GM12878 (cell line): ENCODE measurements around the gene TMC4. TPM values are rescaled to one million over a fixed set of nuclear protein-coding genes. Genes with fewer than 3 reads are reported as not detected.

Experiments used
- ATAC-seq: fragments of 200-7000 bp; cut with Tn5 transposase; 3 replicates; pipeline ENCODE4 v1.9.1; 2020; ENCODE audit warnings: mild to moderate bottlenecking, moderate library complexity
- BruUV-seq: library from RNA; stranded (reverse); fragments of 400-500 nt; replicated peaks from 2 replicates; lab custom pipeline; 2021; lab: Mats Ljungman, UMichigan
- CTCF ChIA-PET: fragments of 300-600 bp; sonication (Branson Sonifier 250); formaldehyde crosslinking; extraction: SDS; loops from one replicate; lab custom pipeline; 2021; ENCODE audit warnings: inconsistent platforms; lab: Yijun Ruan, JAX
- POLR2A ChIA-PET: fragments of 350-600 bp; formaldehyde crosslinking; extraction: SDS; loops from one replicate; lab custom pipeline; 2021; ENCODE audit warnings: inconsistent platforms; lab: Charles Lee
- RAD21 ChIA-PET: fragments of 300-600 bp; sonication (Branson Sonifier 250); formaldehyde crosslinking; loops from one replicate; lab custom pipeline; 2023; ENCODE audit warnings: antibody characterized with exemption; ENCODE audit not compliant: unreplicated experiment; lab: Charles Lee
- SMC1A ChIA-PET: fragments of 300-600 bp; sonication (Branson Sonifier 250); formaldehyde crosslinking; loops from one replicate; lab custom pipeline; 2023; ENCODE audit not compliant: unreplicated experiment, uncharacterized antibody; lab: Charles Lee
- DNase-seq: peaks from one replicate; pipeline ENCODE4 v3.0.0-alpha.2; 2011; ENCODE audit warnings: low read depth, low spot score
- FAIRE-seq: peaks from 3 replicates; lab custom pipeline; 2011; peaks lifted over from hg19 to GRCh38; lab: Jason Lieb, UNC
- H2AFZ ChIP-seq: 2 replicates; pipeline ENCODE4 v1.6.0; 2011; ENCODE audit warnings: low read depth, low read length, control low read depth; ENCODE audit not compliant: control insufficient read depth
- H3K27ac ChIP-seq: 2 replicates; pipeline ENCODE4 v1.5.1; 2011; ENCODE audit warnings: control low read depth; ENCODE audit not compliant: control insufficient read depth, insufficient read depth
- H3K27me3 ChIP-seq, 2 experiments: replicated peaks in 1 of 2; 2 replicates each; pipeline versions ENCODE4 v1.6.0 to v1.6.1; 2011; ENCODE audit warnings: low read length in 1 of 2; ENCODE audit not compliant: control insufficient read depth in 2 of 2, insufficient read depth in 2 of 2
- H3K36me3 ChIP-seq, 2 experiments: 2 replicates each; pipeline ENCODE4 v1.5.1; 2011; ENCODE audit warnings: low read length in 1 of 2; ENCODE audit not compliant: control insufficient read depth in 2 of 2, insufficient read depth in 2 of 2
- H3K4me1 ChIP-seq: 2 replicates; pipeline ENCODE4 v1.6.1; 2011; ENCODE audit warnings: mild to moderate bottlenecking, low read length, moderate library complexity, mixed read lengths; ENCODE audit not compliant: control insufficient read depth, insufficient read depth
- H3K4me2 ChIP-seq: 2 replicates; pipeline ENCODE4 v1.6.0; 2011; ENCODE audit warnings: control low read depth; ENCODE audit not compliant: control insufficient read depth, insufficient read depth
- H3K4me3 ChIP-seq: fragments of 200-600 bp; sonication (generic); 2 replicates; pipeline ENCODE4 v1.5.1; 2016
- H3K79me2 ChIP-seq: 2 replicates; pipeline ENCODE4 v1.6.0; 2011; ENCODE audit warnings: low read length; ENCODE audit not compliant: control insufficient read depth, insufficient read depth
- H3K9ac ChIP-seq: 2 replicates; pipeline ENCODE4 v1.8.0; 2011; ENCODE audit warnings: low read length, control low read depth, mixed read lengths; ENCODE audit not compliant: control insufficient read depth, insufficient read depth
- H3K9me3 ChIP-seq: replicated peaks from 3 replicates; pipeline ENCODE4 v1.5.1; 2011; ENCODE audit warnings: mild to moderate bottlenecking, low read length; ENCODE audit not compliant: control insufficient read depth, insufficient read depth
- H4K20me1 ChIP-seq: 2 replicates; pipeline ENCODE4 v1.6.0; 2011; ENCODE audit not compliant: control insufficient read depth, insufficient read depth
- ATF7 ChIP-seq: fragments of 450-650 bp; IDR thresholded peaks from 2 replicates; pipeline ENCODE4 v1.6.1; 2016; ENCODE audit warnings: low read depth, mild to moderate bottlenecking
- MYC ChIP-seq: IDR thresholded peaks from 2 replicates; pipeline ENCODE4 v1.6.1; 2011; ENCODE audit warnings: mild to moderate bottlenecking, low read length, moderate library complexity, inconsistent platforms; ENCODE audit not compliant: insufficient read depth, insufficient replicate concordance, insufficient read length, severe bottlenecking
- NFYB ChIP-seq: IDR thresholded peaks from 2 replicates; pipeline ENCODE4 v1.6.1; 2011; ENCODE audit warnings: low read depth, mild to moderate bottlenecking, low read length, improper control_type of control experiment, moderate library complexity; ENCODE audit not compliant: insufficient read depth
- RCOR1 ChIP-seq: conservative IDR thresholded peaks from 2 replicates; pipeline ENCODE4 v1.6.1; 2012; ENCODE audit warnings: low read depth, low read length, improper control_type of control experiment
- RFX5 ChIP-seq: IDR thresholded peaks from 2 replicates; pipeline ENCODE4 v1.6.1; 2011; ENCODE audit warnings: low read depth, low read length, improper control_type of control experiment
- SREBF2 ChIP-seq: IDR thresholded peaks from 2 replicates; pipeline ENCODE4 v1.6.1; 2012; ENCODE audit warnings: mild to moderate bottlenecking, low read length
- ZBTB11 ChIP-seq: fragments of 450-650 bp; formaldehyde crosslinking; IDR thresholded peaks from 2 replicates; pipeline ENCODE4 v1.5.0; 2022; ENCODE audit warnings: mild to moderate bottlenecking, missing genetic modification characterization
- ZBTB4 ChIP-seq: fragments of 450-650 bp; formaldehyde crosslinking; IDR thresholded peaks from 2 replicates; pipeline ENCODE4 v1.4.0; 2022; ENCODE audit warnings: mild to moderate bottlenecking, moderate library complexity
- ZNF217 ChIP-seq: fragments of 450-650 bp; IDR thresholded peaks from 2 replicates; pipeline ENCODE4 v1.6.1; 2017; ENCODE audit warnings: antibody characterized with exemption, mild to moderate bottlenecking
- ZNF622 ChIP-seq: fragments of 450-650 bp; IDR thresholded peaks from 2 replicates; pipeline ENCODE4 v1.6.1; 2017; ENCODE audit warnings: mild to moderate bottlenecking, inconsistent platforms
- ZZZ3 ChIP-seq: IDR thresholded peaks from 2 replicates; pipeline ENCODE4 v1.6.1; 2011; ENCODE audit warnings: low read depth; ENCODE audit not compliant: control insufficient read depth, insufficient read length
- WGBS: methylation state at CpG from one replicate; pipeline ENCODE4 v1.1.6; 2016; ENCODE audit warnings: low lambda C conversion rate; ENCODE audit not compliant: insufficient replicate concordance, insufficient coverage; ENCODE audit errors: missing lambda C conversion rate; 5-methylcytosine and 5-hydroxymethylcytosine counted together
- in situ Hi-C: fragments of 300-500 bp; cut with MboI; formaldehyde crosslinking; loops from 9 replicates; pipeline ENCODE4 v1.14.3; 2018; ENCODE audit warnings: mixed read lengths
- intact Hi-C: fragments of 100-400 bp; cut with micrococcal nuclease; formaldehyde crosslinking; loops from one replicate; pipeline ENCODE4 v1.14.2; 2022; ENCODE audit not compliant: unreplicated experiment
- polyA plus RNA-seq, 11 experiments: library from polyadenylated mRNA; depleted of rRNA in 4 of 11; unstranded in 6 of 11; stranded (reverse) in 5 of 11; fragments of >200 nt; fragmentation: Nextera tagmentation in 4 of 11; fragmentation: Illumina TruSeq in 1 of 11; extraction: Ambion mirVana in 4 of 11; extraction: Trizol in 1 of 11; gene quantifications; 1 replicate in 1 of 11; 2 replicates in 10 of 11; pipeline versions ENCODE4 v1.2.1 to v1.2.3, GENCODE V29; 2011 to 2016; ENCODE audit warnings: inconsistent platforms in 2 of 11, missing spikeins in 2 of 11, low read depth in 1 of 11
- total RNA-seq, 4 experiments: library from RNA; depleted of rRNA in 3 of 4; stranded (reverse); fragments of >200 nt in 3 of 4; fragmentation: Illumina TruSeq in 1 of 4; extraction: Trizol in 1 of 4; gene quantifications; 2 replicates each; pipeline versions ENCODE4 v1.2.1 to v1.2.3, GENCODE V29; 2013 to 2021

Gene TMC4
- total and polyA plus RNA-seq, 10 of the 15 experiments (the other 5 are each of a cell fraction or from before 2014, with no cell fraction given) = 0.33 to 0.83 (median 0.74) TPM; not detected in 7

GRCh38 chr19:54206030-54206830 is 33.3 kb upstream of the TMC4 start:
- Histone ChIP-seq H3K79me2 (peaks cover 54% of the 10 kb centered on the region), H3K27me3 (no peaks in the 10 kb centered on the region), H3K4me1 (peaks cover 66% of the 10 kb centered on the region), H4K20me1 (peaks cover 23% of the 10 kb centered on the region), H2AFZ (no peak overlapping the region), H3K4me2 (peak overlapping the region; percentile 91), H3K9ac (no peak overlapping the region), H3K36me3 (peaks cover 25 to 34% of the 10 kb centered on the region in 2 experiments), H3K9me3 (no peaks in the 10 kb centered on the region), H3K27ac (no peak overlapping the region), H3K4me3 (peak overlapping the region; percentile 1; the same call in 1 of the 2 replicates)
- BruUV-seq = no TSS peak
- RAD21 ChIA-PET = no interaction called here
- 94% methylated on average over 27 of the region's 27 CpGs for WGBS
- intact Hi-C loops = no loop called here
- DNase-seq (no peak), ATAC-seq (no peak), FAIRE-seq (no peak)
- in situ Hi-C loops = no loop called here
- CTCF ChIA-PET = interaction anchor here (0.8 to 1.1 kb wide), 3 partner anchors 20 to 184 kb away, joined by 3 to 4 read pairs (median 3); no protein-coding TSS in a partner anchor
- SMC1A ChIA-PET = interaction anchor here (1.0 kb wide), 1 partner anchor 16 kb away, joined by 4 read pairs; the partner anchor contains the start of gene TSEN34
- TF ChIP-seq NFYB (no peak), ZBTB11 (CRISPR knock-in tag) (no peak), ZBTB4 (CRISPR knock-in tag) (no peak), MYC (no peak), RCOR1 (no peak), ATF7 (no peak), SREBF2 (no peak), RFX5 (no peak), ZNF622 (no peak), ZNF217 (no peak), ZZZ3 (no peak)
- POLR2A ChIA-PET = interaction anchor here (7.7 kb wide), 1 partner anchor 16 kb away, joined by 100 read pairs; the partner anchor contains the start of genes MBOAT7 and TSEN34
